ENCODE results near the gene XYLT2. TPM values are rescaled to one million over a fixed set of nuclear protein-coding genes. Genes with fewer than 3 reads are reported as not detected.

Gene XYLT2
- total and polyA plus RNA-seq, 2 of the 13 experiments (the other 11 are each of a cell fraction or from before 2014, with no cell fraction given) = 17.0 to 22.1 TPM

DNA sequence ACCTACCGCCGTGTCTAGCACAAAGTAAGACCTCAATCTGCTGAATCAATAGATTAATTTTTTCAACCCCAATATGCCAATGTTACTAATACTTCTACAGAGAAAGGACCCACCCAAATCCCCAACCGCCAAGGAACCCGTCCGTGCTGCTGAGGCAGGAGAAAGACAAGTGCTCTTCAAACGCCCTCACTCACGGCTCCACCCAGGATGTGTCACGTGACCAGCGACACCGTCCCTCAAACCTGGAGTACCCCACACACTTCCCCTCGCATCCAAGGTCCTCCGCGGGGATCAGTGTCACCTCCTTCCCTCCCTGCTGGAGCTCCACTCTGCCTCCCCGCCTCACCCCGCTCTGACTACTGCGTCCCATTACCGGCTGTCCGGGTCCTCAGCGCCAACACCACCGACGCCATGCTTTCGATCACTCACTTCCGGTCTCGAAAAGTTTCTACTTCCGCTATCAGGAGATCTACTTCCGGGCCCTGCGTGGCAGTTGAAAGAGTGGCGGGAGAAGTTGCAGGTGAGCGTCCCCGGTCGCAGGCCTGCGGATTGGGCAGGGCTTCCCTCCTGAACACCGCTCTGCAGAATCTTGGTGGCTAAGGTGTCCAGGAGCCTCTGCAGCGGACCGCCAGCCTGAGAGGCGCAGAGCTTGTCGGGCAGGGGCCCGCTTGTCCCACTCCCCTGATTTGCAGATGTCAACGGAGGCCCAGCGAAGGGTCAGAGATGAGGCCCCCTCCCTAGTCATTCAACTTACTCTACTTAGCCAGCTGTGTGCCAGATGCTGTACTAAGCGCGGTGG is 27.0 kb downstream of the XYLT2 start, which contains the start of the genes EME1 and MRPL27 (continued):
- TF ChIP-seq, protein P1, sequence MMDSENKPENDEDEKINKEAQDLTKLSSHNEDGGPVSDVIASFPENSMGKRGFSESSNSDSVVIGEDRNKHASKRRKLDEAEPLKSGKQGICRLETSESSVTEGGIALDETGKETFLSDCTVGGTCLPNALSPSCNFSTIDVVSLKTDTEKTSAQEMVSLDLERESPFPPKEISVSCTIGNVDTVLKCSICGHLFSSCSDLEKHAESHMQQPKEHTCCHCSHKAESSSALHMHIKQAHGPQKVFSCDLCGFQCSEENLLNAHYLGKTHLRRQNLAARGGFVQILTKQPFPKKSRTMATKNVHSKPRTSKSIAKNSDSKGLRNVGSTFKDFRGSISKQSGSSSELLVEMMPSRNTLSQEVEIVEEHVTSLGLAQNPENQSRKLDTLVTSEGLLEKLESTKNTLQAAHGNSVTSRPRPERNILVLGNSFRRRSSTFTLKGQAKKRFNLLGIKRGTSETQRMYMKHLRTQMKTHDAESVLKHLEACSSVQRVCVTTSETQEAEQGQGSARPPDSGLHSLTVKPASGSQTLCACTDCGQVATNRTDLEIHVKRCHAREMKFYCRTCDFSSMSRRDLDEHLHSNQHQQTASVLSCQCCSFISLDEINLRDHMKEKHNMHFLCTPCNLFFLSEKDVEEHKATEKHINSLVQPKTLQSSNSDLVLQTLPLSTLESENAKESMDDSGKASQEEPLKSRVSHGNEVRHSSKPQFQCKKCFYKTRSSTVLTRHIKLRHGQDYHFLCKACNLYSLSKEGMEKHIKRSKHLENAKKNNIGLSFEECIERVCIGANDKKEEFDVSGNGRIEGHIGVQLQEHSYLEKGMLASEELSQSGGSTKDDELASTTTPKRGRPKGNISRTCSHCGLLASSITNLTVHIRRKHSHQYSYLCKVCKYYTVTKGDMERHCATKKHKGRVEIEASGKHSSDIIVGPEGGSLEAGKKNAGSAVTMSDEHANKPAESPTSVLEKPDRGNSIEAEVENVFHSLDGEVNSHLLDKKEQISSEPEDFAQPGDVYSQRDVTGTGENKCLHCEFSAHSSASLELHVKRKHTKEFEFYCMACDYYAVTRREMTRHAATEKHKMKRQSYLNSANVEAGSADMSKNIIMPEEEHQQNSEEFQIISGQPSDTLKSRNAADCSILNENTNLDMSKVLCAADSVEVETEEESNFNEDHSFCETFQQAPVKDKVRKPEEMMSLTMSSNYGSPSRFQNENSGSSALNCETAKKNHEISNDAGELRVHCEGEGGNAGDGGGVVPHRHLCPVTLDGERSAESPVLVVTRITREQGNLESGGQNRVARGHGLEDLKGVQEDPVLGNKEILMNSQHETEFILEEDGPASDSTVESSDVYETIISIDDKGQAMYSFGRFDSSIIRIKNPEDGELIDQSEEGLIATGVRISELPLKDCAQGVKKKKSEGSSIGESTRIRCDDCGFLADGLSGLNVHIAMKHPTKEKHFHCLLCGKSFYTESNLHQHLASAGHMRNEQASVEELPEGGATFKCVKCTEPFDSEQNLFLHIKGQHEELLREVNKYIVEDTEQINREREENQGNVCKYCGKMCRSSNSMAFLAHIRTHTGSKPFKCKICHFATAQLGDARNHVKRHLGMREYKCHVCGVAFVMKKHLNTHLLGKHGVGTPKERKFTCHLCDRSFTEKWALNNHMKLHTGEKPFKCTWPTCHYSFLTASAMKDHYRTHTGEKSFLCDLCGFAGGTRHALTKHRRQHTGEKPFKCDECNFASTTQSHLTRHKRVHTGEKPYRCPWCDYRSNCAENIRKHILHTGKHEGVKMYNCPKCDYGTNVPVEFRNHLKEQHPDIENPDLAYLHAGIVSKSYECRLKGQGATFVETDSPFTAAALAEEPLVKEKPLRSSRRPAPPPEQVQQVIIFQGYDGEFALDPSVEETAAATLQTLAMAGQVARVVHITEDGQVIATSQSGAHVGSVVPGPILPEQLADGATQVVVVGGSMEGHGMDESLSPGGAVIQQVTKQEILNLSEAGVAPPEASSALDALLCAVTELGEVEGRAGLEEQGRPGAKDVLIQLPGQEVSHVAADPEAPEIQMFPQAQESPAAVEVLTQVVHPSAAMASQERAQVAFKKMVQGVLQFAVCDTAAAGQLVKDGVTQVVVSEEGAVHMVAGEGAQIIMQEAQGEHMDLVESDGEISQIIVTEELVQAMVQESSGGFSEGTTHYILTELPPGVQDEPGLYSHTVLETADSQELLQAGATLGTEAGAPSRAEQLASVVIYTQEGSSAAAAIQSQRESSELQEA (CRISPR knock-in tag; IDR thresholded peaks at IDR 0.05; ENCODE audit: not compliant biosample characterization) = peak; percentile 92
- TF ChIP-seq MAFK (conservative IDR thresholded peaks at IDR 0.05 in 1 of 2, IDR thresholded peaks at IDR 0.05 in 1 of 2; ENCODE audit: low read length in 2 of 2) (no peak), PCBP2 (optimal IDR thresholded peaks at IDR 0.05; ENCODE audit: low read depth, low read length, poor library complexity, severe bottlenecking) (no peak), WIZ (CRISPR knock-in tag; IDR thresholded peaks at IDR 0.05) (peak; percentile 96), ZNF343 (CRISPR knock-in tag; IDR thresholded peaks at IDR 0.05) (peak; percentile 89; the same call in 1 of the 2 replicates), FOXM1 (CRISPR knock-in tag; IDR thresholded peaks at IDR 0.05) (no peak), EEA1 (CRISPR knock-in tag; IDR thresholded peaks at IDR 0.05; ENCODE audit: borderline replicate concordance) (peak; percentile 95; the same call in 1 of the 2 replicates), POLR2A (IDR thresholded peaks at IDR 0.05; ENCODE audit: insufficient read depth in 1 of 2, low read depth in 2 of 2, low read length in 2 of 2) (peak; percentile 92 to 95), ZNF775 (CRISPR knock-in tag; IDR thresholded peaks at IDR 0.05; ENCODE audit: borderline replicate concordance) (peak; percentile 87), ZNF790 (CRISPR knock-in tag; IDR thresholded peaks at IDR 0.05; ENCODE audit: borderline replicate concordance) (peak; percentile 86; the same call in 1 of the 2 replicates)
- TF ChIP-seq, protein P2, sequence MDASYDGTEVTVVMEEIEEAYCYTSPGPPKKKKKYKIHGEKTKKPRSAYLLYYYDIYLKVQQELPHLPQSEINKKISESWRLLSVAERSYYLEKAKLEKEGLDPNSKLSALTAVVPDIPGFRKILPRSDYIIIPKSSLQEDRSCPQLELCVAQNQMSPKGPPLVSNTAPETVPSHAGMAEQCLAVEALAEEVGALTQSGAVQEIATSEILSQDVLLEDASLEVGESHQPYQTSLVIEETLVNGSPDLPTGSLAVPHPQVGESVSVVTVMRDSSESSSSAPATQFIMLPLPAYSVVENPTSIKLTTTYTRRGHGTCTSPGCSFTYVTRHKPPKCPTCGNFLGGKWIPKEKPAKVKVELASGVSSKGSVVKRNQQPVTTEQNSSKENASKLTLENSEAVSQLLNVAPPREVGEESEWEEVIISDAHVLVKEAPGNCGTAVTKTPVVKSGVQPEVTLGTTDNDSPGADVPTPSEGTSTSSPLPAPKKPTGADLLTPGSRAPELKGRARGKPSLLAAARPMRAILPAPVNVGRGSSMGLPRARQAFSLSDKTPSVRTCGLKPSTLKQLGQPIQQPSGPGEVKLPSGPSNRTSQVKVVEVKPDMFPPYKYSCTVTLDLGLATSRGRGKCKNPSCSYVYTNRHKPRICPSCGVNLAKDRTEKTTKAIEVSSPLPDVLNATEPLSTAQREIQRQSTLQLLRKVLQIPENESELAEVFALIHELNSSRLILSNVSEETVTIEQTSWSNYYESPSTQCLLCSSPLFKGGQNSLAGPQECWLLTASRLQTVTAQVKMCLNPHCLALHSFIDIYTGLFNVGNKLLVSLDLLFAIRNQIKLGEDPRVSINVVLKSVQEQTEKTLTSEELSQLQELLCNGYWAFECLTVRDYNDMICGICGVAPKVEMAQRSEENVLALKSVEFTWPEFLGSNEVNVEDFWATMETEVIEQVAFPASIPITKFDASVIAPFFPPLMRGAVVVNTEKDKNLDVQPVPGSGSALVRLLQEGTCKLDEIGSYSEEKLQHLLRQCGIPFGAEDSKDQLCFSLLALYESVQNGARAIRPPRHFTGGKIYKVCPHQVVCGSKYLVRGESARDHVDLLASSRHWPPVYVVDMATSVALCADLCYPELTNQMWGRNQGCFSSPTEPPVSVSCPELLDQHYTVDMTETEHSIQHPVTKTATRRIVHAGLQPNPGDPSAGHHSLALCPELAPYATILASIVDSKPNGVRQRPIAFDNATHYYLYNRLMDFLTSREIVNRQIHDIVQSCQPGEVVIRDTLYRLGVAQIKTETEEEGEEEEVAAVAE (CRISPR knock-in tag; IDR thresholded peaks at IDR 0.05; ENCODE audit: borderline replicate concordance) = peak; percentile 92

Measured in HepG2 (cell line).